Colonic mucosa (tissue), 4 donors: ENCODE measurements around the gene NYAP1. TPM values are rescaled to one million over a fixed set of nuclear protein-coding genes. Genes with fewer than 3 reads are reported as not detected.
"Not testable (repeated sequence)": the region's sequence is repeated elsewhere in the genome, so short reads cannot be mapped to it uniquely, and the experiment has no call there.

Experiments
- DNase-seq: peaks from one replicate; pipeline ENCODE4 v3.0.0-alpha.2; 2020
- H3K27ac ChIP-seq: fragments of 200-600 bp; one replicate; pipeline ENCODE4 v1.8.0; 2021
- H3K27me3 ChIP-seq: fragments of 200-600 bp; one replicate; pipeline ENCODE4 v1.8.0; 2021
- H3K36me3 ChIP-seq: fragments of 200-600 bp; one replicate; pipeline ENCODE4 v1.8.0; 2021
- H3K4me1 ChIP-seq: fragments of 200-600 bp; one replicate; pipeline ENCODE4 v1.8.0; 2021; ENCODE audit warnings: mild to moderate bottlenecking
- H3K4me3 ChIP-seq: fragments of 200-600 bp; one replicate; pipeline ENCODE4 v1.8.0; 2021
- H3K9ac ChIP-seq, 2 donors: one replicate each; pipeline ENCODE4 v1.7.0; 2013; ENCODE audit warnings: control low read depth in 2 of 2, low read depth in 2 of 2, low read length in 2 of 2
- H3K9me3 ChIP-seq: fragments of 200-600 bp; one replicate; pipeline ENCODE4 v1.8.0; 2021
- CTCF ChIP-seq: fragments of 200-600 bp; IDR thresholded peaks from one replicate; pipeline ENCODE4 v1.8.0; 2022; ENCODE audit warnings: antibody characterized with exemption, mild to moderate bottlenecking
- intact Hi-C: fragments of 100-400 bp; cut with DNase I; formaldehyde crosslinking; loops from one replicate; pipeline ENCODE4 v1.14.1; 2022
- total RNA-seq, 2 donors: library from RNA; stranded (reverse); fragmentation: NEBNext Ultra II Directional in 1 of 2; extraction: Animal tissue kit (Norgen Biotek cat#: 25700) in 1 of 2; gene quantifications; one replicate each; pipeline ENCODE4 v1.2.1, GENCODE V29; 2021
- donor health status: healthy.
- donor health status: DM: no; HTN: no; CAD: no.
- donor health status: DM: no; HTN: no; CAD: no.

NYAP1 gene
- total RNA-seq, 2 donors from 2014 or later, result 0.44 to 0.69 TPM

- intact Hi-C loops, result no loop called here
Observed at GRCh38 chr7:100521076-100521475, 37.3 kb downstream of the NYAP1 start.

DNA sequence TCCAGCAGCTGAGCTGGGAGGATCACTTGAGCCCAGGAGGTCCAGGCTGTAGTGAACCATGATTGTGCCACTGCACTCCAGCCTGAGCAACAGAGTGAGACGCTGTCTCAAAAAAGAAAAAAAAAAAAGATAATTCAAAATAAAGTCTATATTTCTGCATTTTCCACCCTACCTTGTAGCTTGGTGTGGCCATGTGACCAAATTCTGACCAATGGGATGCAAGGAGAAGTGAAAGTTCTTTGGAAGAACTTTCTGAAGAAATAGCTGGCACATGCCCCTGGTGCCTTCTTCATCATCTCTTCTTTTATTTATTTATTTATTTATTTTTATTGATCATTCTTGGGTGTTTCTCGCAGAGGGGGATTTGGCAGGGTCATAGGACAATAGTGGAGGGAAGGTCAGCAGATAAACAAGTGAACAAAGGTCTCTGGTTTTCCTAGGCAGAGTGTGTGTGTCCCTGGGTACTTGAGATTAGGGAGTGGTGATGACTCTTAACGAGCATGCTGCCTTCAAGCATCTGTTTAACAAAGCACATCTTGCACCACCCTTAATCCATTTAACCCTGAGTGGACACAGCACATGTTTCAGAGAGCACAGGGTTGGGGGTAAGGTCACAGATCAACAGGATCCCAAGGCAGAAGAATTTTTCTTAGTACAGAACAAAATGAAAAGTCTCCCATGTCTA, 38.3 kb downstream of the NYAP1 start:
- H3K27me3 ChIP-seq, H3K36me3 ChIP-seq, intact Hi-C loops, H3K9ac ChIP-seq, H3K27ac ChIP-seq, H3K9me3 ChIP-seq, H3K4me3 ChIP-seq, H3K4me1 ChIP-seq, DNase-seq: not testable (repeated sequence)

More at GRCh38 chr7:100521076-100521475, 37.3 kb downstream of the NYAP1 start:
- DNase-seq, result no peak
- Histone ChIP-seq H3K9ac (no peak overlapping the region), H3K4me1 (no peaks in the 10 kb centered on the region), H3K36me3 (no peaks in the 10 kb centered on the region), H3K27me3 (no peaks in the 10 kb centered on the region), H3K9me3 (no peaks in the 10 kb centered on the region), H3K27ac (no peak overlapping the region), H3K4me3 (no peak overlapping the region)
- no peak for TF ChIP-seq CTCF

DNA sequence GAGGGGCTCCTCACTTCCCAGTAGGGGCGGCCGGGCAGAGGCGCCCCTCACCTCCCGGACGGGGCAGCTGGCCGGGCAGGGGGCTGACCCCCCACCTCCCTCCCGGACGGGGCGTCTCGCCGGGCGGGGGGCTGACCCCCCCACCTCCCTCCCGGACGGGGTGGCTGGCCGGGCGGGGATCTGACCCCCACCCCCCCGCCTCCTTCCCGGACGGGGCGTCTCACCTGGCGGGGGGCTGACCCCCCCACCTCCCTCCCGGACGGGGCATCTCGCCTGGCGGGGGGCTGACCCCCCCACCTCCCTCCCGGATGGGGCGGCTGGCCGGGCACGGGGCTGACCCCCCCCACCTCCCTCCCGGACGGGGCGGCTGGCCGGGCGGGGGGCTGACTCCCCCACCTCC, 39.5 kb downstream of the NYAP1 start:
- H3K9me3 ChIP-seq, DNase-seq, H3K36me3 ChIP-seq, H3K27ac ChIP-seq, H3K9ac ChIP-seq, H3K4me1 ChIP-seq, H3K4me3 ChIP-seq, H3K27me3 ChIP-seq, intact Hi-C loops: not testable (repeated sequence)

- H3K36me3 ChIP-seq, intact Hi-C loops, H3K27me3 ChIP-seq, H3K4me3 ChIP-seq, H3K9me3 ChIP-seq, DNase-seq, H3K27ac ChIP-seq, H3K4me1 ChIP-seq, H3K9ac ChIP-seq: not testable (repeated sequence)
Observed at GRCh38 chr7:100528108-100528866, 44.6 kb downstream of the NYAP1 start.

DNA sequence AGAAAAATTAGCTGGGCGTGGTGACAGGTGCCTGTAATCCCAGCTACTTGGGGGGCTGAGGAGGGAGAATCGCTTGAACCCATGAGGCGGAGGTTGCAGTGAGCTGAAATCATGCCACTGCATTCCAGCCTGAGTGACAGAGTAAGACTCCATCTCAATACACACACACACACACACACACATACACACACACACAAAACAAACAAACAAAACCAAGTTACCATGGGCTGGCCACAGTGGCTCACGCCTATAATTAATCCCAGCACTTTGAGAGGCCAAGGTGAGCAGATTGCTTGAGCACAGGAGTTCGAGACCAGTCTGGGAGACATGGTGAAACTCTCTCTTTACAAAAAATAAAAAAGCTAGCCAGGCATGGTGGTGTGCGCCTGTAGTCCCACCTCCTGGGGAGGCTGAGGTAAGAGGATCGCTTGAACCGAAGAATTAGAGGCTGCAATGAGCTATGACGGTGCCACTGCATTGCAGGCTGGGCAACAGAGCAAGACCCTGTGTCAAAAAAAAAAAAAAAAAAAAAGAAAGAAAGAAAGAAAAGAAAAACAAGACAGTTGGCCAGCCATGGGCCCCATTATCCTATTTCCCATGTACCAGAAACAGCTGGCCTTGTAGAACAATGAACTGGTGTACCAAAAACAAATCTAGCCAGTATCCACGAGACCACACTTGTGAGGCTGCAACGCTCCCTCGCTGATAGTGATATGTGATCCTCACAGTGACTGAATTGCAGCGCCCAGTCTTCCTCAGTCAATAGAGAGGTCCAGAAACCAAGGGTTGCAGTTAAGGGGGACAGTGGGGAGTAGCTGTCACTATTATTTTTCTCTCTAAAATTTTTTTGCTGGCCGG, 48.7 kb downstream of the NYAP1 start:
- no peak for TF ChIP-seq CTCF
- no peak overlapping the region for H3K4me3 ChIP-seq
- peak overlapping the region; percentile 40 for H3K27ac ChIP-seq
- DNase-seq, result no peak
- no peaks in the 10 kb centered on the region for H3K9me3 ChIP-seq
- H3K36me3 ChIP-seq, result no peaks in the 10 kb centered on the region
- H3K9ac ChIP-seq, result no peak overlapping the region
- H3K27me3 ChIP-seq, result no peaks in the 10 kb centered on the region
- no peaks in the 10 kb centered on the region for H3K4me1 ChIP-seq
- intact Hi-C loops, result no loop called here

GRCh38 chr7:100535982-100536381, 52.3 kb downstream of the NYAP1 start:
- H3K27ac ChIP-seq, H3K4me1 ChIP-seq, H3K27me3 ChIP-seq, H3K4me3 ChIP-seq, H3K9me3 ChIP-seq, H3K9ac ChIP-seq, H3K36me3 ChIP-seq, DNase-seq, intact Hi-C loops: not testable (repeated sequence)

DNA sequence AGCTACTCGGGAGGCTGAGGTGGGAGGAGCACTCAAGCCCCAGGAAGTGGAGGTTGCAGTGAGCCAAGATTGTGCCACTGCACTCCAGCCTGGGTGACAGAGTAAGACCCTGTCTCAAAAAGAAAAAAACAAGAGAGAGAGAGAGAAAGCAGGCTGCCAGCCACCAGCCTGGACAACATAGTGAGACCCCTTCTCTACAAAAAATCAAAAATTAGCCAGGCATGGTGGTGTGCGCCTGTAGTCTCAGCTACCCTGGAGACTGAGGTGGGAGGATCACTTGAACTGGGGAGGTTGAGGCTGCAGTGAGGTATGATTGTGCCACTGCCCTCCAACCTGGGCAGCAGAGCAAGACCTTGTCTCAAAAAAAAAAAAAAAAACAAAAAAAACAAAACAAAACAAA, 53.0 kb downstream of the NYAP1 start:
- intact Hi-C loops, H3K27me3 ChIP-seq, H3K9me3 ChIP-seq, DNase-seq, H3K36me3 ChIP-seq, H3K27ac ChIP-seq, H3K4me3 ChIP-seq, H3K9ac ChIP-seq: not testable (repeated sequence)
- peaks cover 10% of the 10 kb centered on the region for H3K4me1 ChIP-seq
